Activated T-helper 17 cell treated with anti-CD3 and anti-CD28 coated beads, Interleukin-2, amount 50 U/mL, for 72 hours (primary cell): Measurements from ENCODE around the gene CD83. TPM values are rescaled to one million over a fixed set of nuclear protein-coding genes. Genes with fewer than 3 reads are reported as not detected.

Source experiments
- ATAC-seq: fragments of 150-1000 bp; cut with Tn5 transposase; replicated peaks from 2 replicates; pipeline ENCODE4 v1.10.0; 2021; ENCODE audit warnings: mild to moderate bottlenecking, moderate library complexity
- H3K27ac Mint-ChIP-seq: one replicate; pipeline ENCODE4 v1.8.0; 2022; ENCODE audit warnings: mixed read lengths
- H3K27me3 Mint-ChIP-seq: one replicate; pipeline ENCODE4 v1.8.0; 2022; ENCODE audit warnings: mixed read lengths
- H3K36me3 Mint-ChIP-seq: one replicate; pipeline ENCODE4 v1.8.0; 2022; ENCODE audit warnings: low read depth, mild to moderate bottlenecking, mixed read lengths
- H3K4me1 Mint-ChIP-seq: one replicate; pipeline ENCODE4 v1.8.0; 2022; ENCODE audit warnings: mixed read lengths
- H3K4me3 Mint-ChIP-seq: one replicate; pipeline ENCODE4 v1.8.0; 2022; ENCODE audit warnings: mild to moderate bottlenecking, mixed read lengths
- H3K9me3 Mint-ChIP-seq: one replicate; pipeline ENCODE4 v1.8.0; 2022; ENCODE audit warnings: mixed read lengths
- total RNA-seq, 2 donors: library from RNA; stranded (reverse); gene quantifications; one replicate each; pipeline ENCODE4 v1.2.3, GENCODE V29; 2022

Gene CD83
- total RNA-seq, 2 donors from 2014 or later = 12.3 to 14.9 TPM

DNA sequence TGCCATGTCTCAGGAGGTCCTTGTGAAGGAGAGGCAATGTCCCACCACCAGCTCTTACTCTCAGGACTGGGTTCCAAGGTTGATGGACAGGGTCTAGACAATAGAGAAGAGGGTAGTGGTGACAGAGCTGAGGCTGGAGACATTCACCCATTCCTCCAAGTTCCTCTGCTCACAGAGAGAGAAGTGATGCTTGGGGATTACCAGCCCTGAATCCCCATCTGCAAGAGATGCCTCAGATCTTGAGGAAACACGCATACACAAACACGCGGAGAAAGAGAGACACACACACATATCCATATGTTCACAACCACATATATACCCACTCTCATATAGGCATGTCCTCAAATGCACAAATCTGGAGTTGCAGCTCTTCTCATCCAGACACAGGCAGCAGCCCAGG lies 15.2 kb upstream of the CD83 start:
- no peak overlapping the region for H3K4me3 Mint-ChIP-seq
- ATAC-seq = no peak
- H3K27ac Mint-ChIP-seq = no peak overlapping the region
- peaks cover 4% of the 10 kb centered on the region for H3K9me3 Mint-ChIP-seq
- H3K27me3 Mint-ChIP-seq = peaks cover 9% of the 10 kb centered on the region
- H3K4me1 Mint-ChIP-seq = peaks cover 11% of the 10 kb centered on the region
- H3K36me3 Mint-ChIP-seq = no peaks in the 10 kb centered on the region

DNA sequence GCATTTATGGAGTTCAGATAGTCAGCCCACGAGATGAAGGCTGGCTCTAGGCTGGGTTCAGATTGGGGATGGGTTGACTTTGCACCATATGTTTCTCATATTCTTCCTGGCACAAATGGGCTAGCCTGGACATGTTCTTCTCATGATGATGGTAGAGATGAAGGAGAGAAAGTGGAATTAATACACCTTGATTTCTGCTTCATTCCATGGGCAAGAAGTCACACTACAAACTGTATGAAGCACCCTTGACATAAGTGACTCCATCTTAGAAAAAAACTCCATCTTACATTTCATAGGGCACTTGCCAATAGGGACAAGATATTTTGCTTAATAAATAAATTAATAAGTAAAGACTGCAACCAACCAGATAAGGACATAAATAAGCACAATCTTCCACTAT lies 12.0 kb upstream of the CD83 start:
- ATAC-seq = no peak
- H3K4me3 Mint-ChIP-seq = no peak overlapping the region
- no peak overlapping the region for H3K27ac Mint-ChIP-seq
- H3K36me3 Mint-ChIP-seq = no peaks in the 10 kb centered on the region
- H3K4me1 Mint-ChIP-seq = peaks cover 32% of the 10 kb centered on the region
- peaks cover 7% of the 10 kb centered on the region for H3K9me3 Mint-ChIP-seq
- H3K27me3 Mint-ChIP-seq = peaks cover 13% of the 10 kb centered on the region

DNA sequence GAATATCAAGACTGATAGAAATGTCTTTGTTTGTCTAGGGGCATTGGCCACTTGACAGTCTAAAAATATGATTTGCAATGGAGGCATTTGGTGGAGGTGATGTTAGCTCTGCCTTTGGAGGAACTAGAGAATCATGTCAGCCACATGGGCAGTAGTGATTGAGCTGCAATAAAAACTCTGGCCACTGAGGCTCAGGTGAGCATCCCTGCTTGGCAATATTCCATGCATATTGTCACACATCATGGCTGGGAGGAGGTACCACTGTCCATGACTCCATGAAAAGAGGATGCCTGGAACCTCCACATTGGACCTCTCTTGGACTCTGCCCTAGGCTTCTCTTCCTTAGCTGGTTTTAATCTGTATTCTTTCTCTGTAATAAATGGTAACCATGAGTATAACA lies 10.6 kb upstream of the CD83 start:
- Mint-ChIP-seq H3K27ac (no peak overlapping the region), H3K36me3 (no peaks in the 10 kb centered on the region), H3K9me3 (peaks cover 7% of the 10 kb centered on the region), H3K4me1 (peaks cover 32% of the 10 kb centered on the region), H3K4me3 (peak overlapping the region; percentile 72), H3K27me3 (peaks cover 13% of the 10 kb centered on the region)
- ATAC-seq = no peak

DNA sequence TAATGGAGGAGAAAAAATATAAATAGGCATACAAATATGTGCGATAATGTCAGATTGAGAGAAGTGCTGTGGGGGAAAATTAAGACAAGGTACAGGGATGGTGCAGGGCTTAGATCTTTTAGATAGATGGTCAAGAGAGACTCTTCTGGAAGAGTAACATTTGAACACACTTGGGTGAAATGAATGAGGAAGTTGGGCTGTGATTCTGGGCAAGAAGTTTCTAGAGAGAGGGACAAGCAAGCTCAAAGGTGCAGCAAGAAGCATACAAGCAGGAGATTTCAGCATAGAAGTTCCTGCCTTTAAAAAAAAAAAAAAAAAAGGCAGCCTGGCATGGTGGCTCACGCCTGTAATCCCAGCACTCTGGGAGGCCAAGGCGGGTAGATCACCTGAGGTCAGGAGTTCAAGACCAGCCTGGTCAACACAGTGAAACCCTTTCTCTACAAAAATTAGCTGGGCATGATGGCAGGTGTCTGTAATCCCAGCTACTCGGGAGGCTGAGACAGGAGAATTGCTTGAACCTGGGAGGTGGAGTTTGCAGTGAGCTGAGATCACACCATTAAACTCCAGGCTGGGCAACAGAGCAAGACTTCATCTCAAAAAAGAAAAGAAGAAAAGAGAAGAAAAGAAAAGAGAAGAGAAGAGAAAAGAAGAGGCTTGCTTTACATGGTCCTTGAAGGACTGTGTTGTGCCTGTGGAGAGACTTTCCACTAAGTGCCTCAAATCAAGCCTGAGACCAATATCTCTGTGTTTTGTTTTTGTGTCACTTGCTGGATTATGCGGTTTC lies 9.7 kb upstream of the CD83 start:
- peak; percentile 22 for ATAC-seq
- Mint-ChIP-seq H3K27me3 (peaks cover 13% of the 10 kb centered on the region), H3K4me1 (peaks cover 32% of the 10 kb centered on the region), H3K36me3 (no peaks in the 10 kb centered on the region), H3K27ac (peak overlapping the region; percentile 73), H3K9me3 (peaks cover 7% of the 10 kb centered on the region), H3K4me3 (peak overlapping the region; percentile 72)

DNA sequence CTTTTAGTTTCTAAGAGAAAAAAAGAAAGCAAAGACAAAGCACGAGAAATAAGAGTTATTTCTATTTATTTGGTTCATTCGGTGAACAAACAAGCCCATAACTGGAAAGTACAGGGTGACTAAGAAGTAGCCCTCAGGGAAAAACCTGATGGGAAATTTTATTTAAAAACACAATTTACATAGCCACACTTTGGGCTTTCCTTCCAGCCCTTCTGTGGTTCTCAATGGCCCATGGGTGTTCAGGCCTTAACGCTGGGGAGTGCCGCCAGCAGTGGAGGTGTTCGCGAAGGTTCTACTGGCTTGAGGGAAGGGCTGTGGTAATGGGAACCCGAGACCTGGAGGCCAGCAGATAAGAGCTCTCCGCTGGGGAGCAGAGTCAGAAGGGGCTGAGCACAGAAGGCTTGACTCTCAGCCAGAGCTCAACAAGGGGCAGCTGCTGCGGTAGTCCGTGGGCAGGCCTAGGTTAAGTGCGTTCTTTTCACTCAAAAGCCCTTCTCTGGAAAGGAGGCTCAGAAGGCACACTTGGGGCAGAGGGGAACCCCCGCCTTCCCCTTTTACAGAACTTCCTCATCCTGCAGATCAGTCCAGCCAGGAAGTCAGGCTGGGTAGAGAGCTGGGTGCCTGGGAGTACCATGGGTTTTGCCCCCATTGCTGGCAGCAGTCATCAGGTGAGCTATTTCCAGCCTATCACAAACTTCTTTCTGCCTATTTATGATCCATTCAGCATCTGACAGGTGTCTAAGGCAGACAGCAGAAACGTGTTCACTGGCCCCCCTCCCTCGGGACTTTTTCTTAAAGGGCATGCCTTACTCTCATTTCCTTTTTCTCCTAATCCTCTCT lies 8.8 kb upstream of the CD83 start:
- peak; percentile 67 for ATAC-seq
- Mint-ChIP-seq H3K27ac (peak overlapping the region; percentile 73), H3K4me1 (peaks cover 32% of the 10 kb centered on the region), H3K4me3 (peak overlapping the region; percentile 72), H3K9me3 (peaks cover 7% of the 10 kb centered on the region), H3K27me3 (peaks cover 9% of the 10 kb centered on the region), H3K36me3 (no peaks in the 10 kb centered on the region)

DNA sequence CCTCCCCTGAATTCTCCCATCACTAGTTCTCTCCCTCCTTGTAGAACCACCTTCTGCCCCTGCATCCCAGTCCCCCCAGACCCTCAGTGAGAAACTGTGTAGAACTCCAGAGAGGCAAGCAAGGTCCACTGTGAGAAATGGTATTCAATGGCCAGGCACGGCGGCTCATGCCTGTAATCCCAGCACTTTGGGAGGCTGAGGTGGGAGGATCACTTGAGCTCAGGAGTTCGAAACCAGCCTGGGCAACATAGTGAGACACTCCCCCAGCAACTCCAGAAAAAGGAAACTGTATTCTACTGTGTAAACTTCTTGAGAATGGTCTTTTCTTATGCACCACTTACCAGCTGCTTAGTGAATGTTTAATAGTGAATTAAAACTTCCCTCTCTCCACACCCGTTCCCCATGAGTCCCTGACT lies 8.2 kb upstream of the CD83 start:
- no peak for ATAC-seq
- peaks cover 7% of the 10 kb centered on the region for H3K9me3 Mint-ChIP-seq
- H3K4me1 Mint-ChIP-seq = peaks cover 32% of the 10 kb centered on the region
- peak overlapping the region; percentile 72 for H3K4me3 Mint-ChIP-seq
- H3K27me3 Mint-ChIP-seq = peaks cover 9% of the 10 kb centered on the region
- H3K27ac Mint-ChIP-seq = peak overlapping the region; percentile 73
- H3K36me3 Mint-ChIP-seq = no peaks in the 10 kb centered on the region

DNA sequence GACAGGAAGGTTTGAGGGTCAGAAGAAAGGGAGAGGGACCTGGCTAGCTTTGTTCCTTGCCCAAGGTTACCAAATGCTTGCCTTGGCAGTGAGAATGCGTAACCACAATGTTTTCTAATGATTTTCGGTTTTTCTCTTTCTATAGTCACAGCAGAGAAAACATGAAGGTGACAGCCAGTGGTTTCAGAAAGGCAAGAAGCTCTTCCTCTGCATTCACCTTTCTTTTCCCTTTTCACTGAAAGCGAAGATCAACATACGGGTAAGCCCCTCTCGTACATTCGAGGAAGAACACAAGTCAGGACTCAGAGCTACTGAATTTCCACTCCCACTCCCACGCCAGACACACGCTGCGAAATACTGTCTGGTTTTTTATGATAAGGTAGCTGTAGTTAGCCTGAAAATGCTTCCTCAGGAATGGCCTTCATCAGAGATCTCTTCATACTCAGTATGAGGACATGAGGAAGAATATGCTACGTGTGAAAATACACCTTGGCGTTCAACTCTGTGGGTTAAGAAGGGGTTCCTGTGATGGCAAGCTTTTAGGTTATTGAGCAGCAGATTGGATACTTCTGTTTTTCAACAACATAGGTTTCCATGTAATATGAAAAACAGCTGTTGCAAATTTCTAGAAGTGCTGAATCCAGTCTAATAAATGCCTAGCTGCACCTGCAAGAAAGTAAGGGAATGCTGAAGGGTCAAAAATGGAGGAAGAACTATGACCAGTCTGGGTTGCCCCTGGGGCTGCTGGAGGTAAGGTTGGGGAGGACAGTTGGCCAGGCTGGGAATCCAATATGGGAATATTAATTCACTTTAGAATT lies 7.4 kb upstream of the CD83 start:
- peaks cover 6% of the 10 kb centered on the region for H3K27me3 Mint-ChIP-seq
- H3K4me1 Mint-ChIP-seq = peaks cover 32% of the 10 kb centered on the region
- ATAC-seq = peak; percentile 78
- H3K9me3 Mint-ChIP-seq = peaks cover 7% of the 10 kb centered on the region
- H3K36me3 Mint-ChIP-seq = no peaks in the 10 kb centered on the region
- H3K4me3 Mint-ChIP-seq = peak overlapping the region; percentile 72
- peak overlapping the region; percentile 73 for H3K27ac Mint-ChIP-seq

DNA sequence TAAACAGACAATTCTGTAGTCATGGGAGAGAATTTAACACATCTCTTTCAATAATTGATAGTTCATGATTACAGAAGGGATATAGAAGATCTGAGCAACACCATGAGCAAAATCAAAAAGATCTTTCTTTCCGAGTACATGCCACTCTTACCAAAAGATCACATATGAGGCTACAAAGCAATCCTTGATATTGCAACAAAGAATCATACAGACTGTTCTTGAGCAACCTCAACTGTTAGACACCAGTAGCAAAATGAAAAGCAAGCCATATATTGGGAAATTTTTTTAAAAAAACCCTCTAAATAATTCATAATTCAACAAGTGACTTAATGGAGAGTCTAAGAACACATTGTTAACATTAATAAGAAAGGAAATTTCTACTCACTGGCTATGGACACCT lies 3.6 kb upstream of the CD83 start:
- Mint-ChIP-seq H3K4me3 (no peak overlapping the region), H3K9me3 (no peaks in the 10 kb centered on the region), H3K27ac (no peak overlapping the region), H3K4me1 (peaks cover 29% of the 10 kb centered on the region), H3K27me3 (no peaks in the 10 kb centered on the region), H3K36me3 (peaks cover 13% of the 10 kb centered on the region)
- ATAC-seq = no peak

DNA sequence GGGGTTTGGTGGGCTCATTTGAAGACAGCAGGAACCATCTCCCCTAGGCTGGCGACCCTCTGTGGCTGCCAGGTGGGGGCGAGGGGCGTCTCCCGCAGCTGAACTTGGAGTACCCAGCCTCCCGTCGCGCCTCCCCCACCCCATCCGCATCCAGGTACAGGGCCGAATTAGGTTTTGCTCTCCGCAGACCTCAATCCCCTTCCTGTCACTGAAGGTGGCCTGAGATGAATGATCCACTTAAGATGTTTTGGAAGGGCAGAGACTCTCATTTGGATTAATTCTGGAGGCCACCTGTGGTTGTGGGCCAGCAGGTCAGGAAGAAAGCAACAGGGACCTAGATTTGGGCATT lies 493 bp downstream of the CD83 start:
- Mint-ChIP-seq H3K27me3 (no peaks in the 10 kb centered on the region), H3K4me1 (peaks cover 35% of the 10 kb centered on the region), H3K27ac (peak overlapping the region; percentile 97), H3K36me3 (peaks cover 54% of the 10 kb centered on the region), H3K4me3 (peak overlapping the region; percentile 99), H3K9me3 (no peaks in the 10 kb centered on the region)
- ATAC-seq = peak; percentile 11

DNA sequence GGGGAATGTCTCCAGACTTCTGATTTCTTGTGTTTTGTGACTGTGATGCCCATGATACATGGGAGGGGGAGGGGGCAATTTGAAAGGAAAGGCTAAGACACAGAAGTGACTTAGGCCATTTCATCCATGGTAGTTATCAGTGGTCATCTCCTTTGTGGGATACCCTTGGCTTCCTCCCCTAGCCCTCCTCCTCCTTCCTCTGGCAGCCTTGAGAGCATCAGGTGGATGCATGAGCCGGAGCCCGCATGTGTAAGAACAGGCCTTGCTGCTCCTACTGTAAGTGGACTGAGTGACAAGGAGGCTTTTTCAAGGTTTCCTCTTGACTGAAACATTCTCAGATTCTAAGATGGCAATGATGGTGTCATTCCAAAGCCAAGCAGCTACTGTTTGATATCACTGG lies 874 bp downstream of the CD83 start:
- H3K9me3 Mint-ChIP-seq = no peaks in the 10 kb centered on the region
- H3K4me1 Mint-ChIP-seq = peaks cover 37% of the 10 kb centered on the region
- no peaks in the 10 kb centered on the region for H3K27me3 Mint-ChIP-seq
- peak; percentile 8 for ATAC-seq
- peak overlapping the region; percentile 99 for H3K4me3 Mint-ChIP-seq
- H3K36me3 Mint-ChIP-seq = peaks cover 57% of the 10 kb centered on the region
- H3K27ac Mint-ChIP-seq = peak overlapping the region; percentile 97

DNA sequence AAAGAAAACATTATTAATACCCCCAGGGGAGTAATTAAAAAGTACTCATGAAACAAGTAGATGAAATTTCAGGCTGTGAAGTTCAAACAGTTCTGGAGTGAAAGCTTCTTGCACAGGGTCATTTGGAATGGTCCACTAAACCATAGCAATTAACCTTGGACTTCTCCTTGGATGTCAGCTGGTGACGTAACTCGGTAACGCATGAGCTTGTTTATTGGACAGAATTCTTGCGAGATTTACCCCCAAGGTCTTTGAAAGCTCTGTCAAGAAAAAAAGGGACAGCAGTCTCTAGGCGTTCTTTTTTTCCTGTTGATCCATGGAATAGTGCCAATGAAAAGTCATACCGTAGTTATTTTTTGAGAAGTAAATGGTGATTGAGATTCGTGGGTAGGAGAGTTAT lies 2.2 kb downstream of the CD83 start:
- no peak for ATAC-seq
- peaks cover 71% of the 10 kb centered on the region for H3K36me3 Mint-ChIP-seq
- H3K9me3 Mint-ChIP-seq = no peaks in the 10 kb centered on the region
- peak overlapping the region; percentile 99 for H3K4me3 Mint-ChIP-seq
- peaks cover 47% of the 10 kb centered on the region for H3K4me1 Mint-ChIP-seq
- no peak overlapping the region for H3K27ac Mint-ChIP-seq
- no peaks in the 10 kb centered on the region for H3K27me3 Mint-ChIP-seq

DNA sequence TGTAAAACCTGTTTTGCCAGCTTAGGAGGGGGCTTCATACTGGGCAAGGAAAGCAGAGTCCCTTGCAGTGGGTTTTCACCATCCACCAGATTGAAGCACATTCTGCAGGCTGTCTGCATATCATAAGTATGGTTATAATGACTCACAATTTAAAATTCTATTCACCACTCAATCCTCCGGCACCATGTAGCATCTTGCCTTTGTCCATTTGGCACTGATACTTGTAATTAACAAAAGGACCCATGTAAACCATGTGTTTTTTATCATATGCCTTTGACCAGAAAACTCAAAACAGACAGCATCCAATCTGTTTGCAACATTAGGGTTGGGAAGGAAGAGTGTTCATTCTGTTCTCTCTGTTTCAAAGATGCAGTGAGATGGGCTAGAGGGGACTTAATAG lies 3.0 kb downstream of the CD83 start:
- H3K27me3 Mint-ChIP-seq = no peaks in the 10 kb centered on the region
- H3K36me3 Mint-ChIP-seq = peaks cover 78% of the 10 kb centered on the region
- peaks cover 55% of the 10 kb centered on the region for H3K4me1 Mint-ChIP-seq
- H3K27ac Mint-ChIP-seq = no peak overlapping the region
- H3K9me3 Mint-ChIP-seq = no peaks in the 10 kb centered on the region
- no peak for ATAC-seq
- peak overlapping the region; percentile 99 for H3K4me3 Mint-ChIP-seq

DNA sequence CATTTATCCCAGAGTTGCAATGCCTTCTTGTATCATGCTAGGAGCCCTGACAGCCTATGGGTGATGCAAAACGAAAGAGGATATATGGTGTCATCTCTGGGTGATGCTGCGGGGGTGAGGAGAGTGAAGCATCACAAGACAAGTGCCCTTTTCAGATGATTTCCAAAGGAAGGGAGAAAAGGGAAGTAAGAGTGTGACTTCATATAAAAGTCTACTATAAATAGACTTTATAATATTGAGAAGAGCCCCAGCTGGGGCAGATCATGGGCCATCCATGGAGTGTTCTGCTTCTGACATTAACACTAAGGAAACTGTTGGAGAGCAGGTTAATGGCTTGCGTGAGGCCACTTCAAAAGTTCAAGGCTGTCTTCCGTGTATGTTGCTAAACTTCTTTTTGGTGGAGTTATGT lies 4.4 kb downstream of the CD83 start:
- H3K36me3 Mint-ChIP-seq = peaks cover 92% of the 10 kb centered on the region
- H3K27me3 Mint-ChIP-seq = no peaks in the 10 kb centered on the region
- H3K4me1 Mint-ChIP-seq = peaks cover 58% of the 10 kb centered on the region
- ATAC-seq = peak; percentile 88
- H3K27ac Mint-ChIP-seq = peak overlapping the region; percentile 74
- H3K4me3 Mint-ChIP-seq = peak overlapping the region; percentile 99
- H3K9me3 Mint-ChIP-seq = no peaks in the 10 kb centered on the region

DNA sequence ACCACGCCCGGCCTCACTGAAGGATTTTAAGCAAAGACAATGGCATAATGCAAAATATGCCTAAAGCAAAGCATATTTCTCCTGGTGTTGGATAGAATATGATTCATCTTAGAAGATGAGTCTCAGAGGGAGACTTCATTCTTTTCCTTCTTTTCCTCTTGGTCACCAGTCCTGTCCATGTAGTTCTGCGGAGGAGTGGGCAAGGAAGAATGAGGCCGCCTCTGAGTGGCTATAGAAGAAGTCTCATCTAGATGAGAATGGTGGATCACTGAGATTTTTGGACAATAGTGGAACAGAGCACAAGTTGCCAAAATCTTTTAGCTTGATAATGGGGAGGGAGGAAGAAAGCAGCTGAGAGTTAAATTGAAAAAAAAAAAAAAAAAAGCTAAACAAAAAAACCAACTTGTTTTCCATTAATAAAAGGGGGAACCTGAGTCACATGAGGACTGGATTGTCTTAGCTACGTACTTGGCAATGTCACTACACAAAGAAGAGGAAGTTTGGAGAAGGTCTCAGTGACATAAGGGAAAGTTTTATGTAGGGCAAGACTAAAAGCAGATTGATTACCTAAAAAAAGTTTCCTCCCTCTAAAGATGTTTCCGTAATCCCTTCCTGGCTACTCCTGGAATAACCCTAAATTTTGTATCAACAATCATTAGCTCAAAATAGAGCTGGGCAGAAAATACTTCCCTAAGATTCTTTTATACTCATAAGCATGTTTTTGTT lies 6.0 kb downstream of the CD83 start:
- Mint-ChIP-seq H3K9me3 (no peaks in the 10 kb centered on the region), H3K27ac (no peak overlapping the region), H3K27me3 (no peaks in the 10 kb centered on the region), H3K4me1 (peaks cover 55% of the 10 kb centered on the region), H3K4me3 (no peak overlapping the region), H3K36me3 (peaks cover 100% of the 10 kb centered on the region)
- ATAC-seq = no peak
